Caco-2 (cell line): ENCODE data around the gene PLPP6. TPM values are rescaled to one million over a fixed set of nuclear protein-coding genes. Genes with fewer than 3 reads are reported as not detected.
A peak's percentile ranks its signal among the peaks of the same experiment; 100 is the strongest.

Experiments used
- BruUV-seq: library from RNA; stranded (reverse); fragments of 400-500 nt; replicated peaks from 2 replicates; lab custom pipeline; 2021; lab: Mats Ljungman, UMichigan
- CTCF ChIA-PET: fragments of 300-600 bp; sonication (Branson Sonifier 250); formaldehyde crosslinking; loops from one replicate; lab custom pipeline; 2022; ENCODE audit warnings: antibody characterized with exemption; lab: Charles Lee
- POLR2A ChIA-PET: fragments of 300-600 bp; sonication (Branson Sonifier 250); formaldehyde crosslinking; loops from one replicate; lab custom pipeline; 2022; ENCODE audit warnings: antibody characterized with exemption; lab: Charles Lee
- DNase-seq, 2 experiments: peaks; one replicate each; pipeline versions ENCODE4 v3.0.0 to v3.0.0-alpha.2; 2020 to 2022
- H3K27me3 ChIP-seq: replicated peaks from 2 replicates; pipeline ENCODE4 v1.6.0; 2011; ENCODE audit warnings: low read length; ENCODE audit not compliant: control insufficient read depth, insufficient read depth
- H3K36me3 ChIP-seq: 2 replicates; pipeline ENCODE4 v1.5.1; 2011; ENCODE audit warnings: low read length; ENCODE audit not compliant: control insufficient read depth, insufficient read depth
- H3K4me1 ChIP-seq: fragments of 250-450 bp; sonication (Bioruptor Pico); 2 replicates; pipeline ENCODE4 v1.5.1; 2020; ENCODE audit warnings: mild to moderate bottlenecking
- H3K4me3 ChIP-seq: 2 replicates; pipeline ENCODE4 v1.5.1; 2011; ENCODE audit warnings: low read depth, mild to moderate bottlenecking, control low read depth, low read length
- H3K9me3 ChIP-seq: fragments of 250-450 bp; sonication (Bioruptor Pico); 2 replicates; pipeline ENCODE4 v1.5.1; 2020; ENCODE audit warnings: mild to moderate bottlenecking, moderate library complexity
- H3K27ac Mint-ChIP-seq: one replicate; pipeline ENCODE4 v1.8.0; 2022; ENCODE audit warnings: mixed read lengths; ENCODE audit not compliant: unreplicated experiment
- H3K27me3 Mint-ChIP-seq: one replicate; pipeline ENCODE4 v1.8.0; 2022; ENCODE audit warnings: mixed read lengths; ENCODE audit not compliant: insufficient read depth, unreplicated experiment
- H3K36me3 Mint-ChIP-seq: one replicate; pipeline ENCODE4 v1.8.0; 2022; ENCODE audit warnings: mild to moderate bottlenecking, mixed read lengths; ENCODE audit not compliant: insufficient read depth, unreplicated experiment
- H3K4me1 Mint-ChIP-seq: one replicate; pipeline ENCODE4 v1.8.0; 2022; ENCODE audit warnings: low read depth, mixed read lengths; ENCODE audit not compliant: unreplicated experiment
- H3K4me3 Mint-ChIP-seq: one replicate; pipeline ENCODE4 v1.8.0; 2022; ENCODE audit warnings: mild to moderate bottlenecking, moderate library complexity, mixed read lengths; ENCODE audit not compliant: unreplicated experiment
- H3K9me3 Mint-ChIP-seq: one replicate; pipeline ENCODE4 v1.8.0; 2022; ENCODE audit warnings: mixed read lengths; ENCODE audit not compliant: unreplicated experiment
- intact Hi-C: fragments of 100-400 bp; cut with micrococcal nuclease; formaldehyde crosslinking; loops from one replicate; pipeline ENCODE4 v1.10.0; 2022; ENCODE audit not compliant: unreplicated experiment
- total RNA-seq: library from RNA; stranded (reverse); gene quantifications from 2 replicates; pipeline ENCODE4 v1.2.3, GENCODE V29; 2022
- TF ChIP-seq, protein P1 (sequence below), 2 experiments: fragments of 200-600 bp in 1 of 2; IDR thresholded peaks; 1 replicate in 1 of 2; 2 replicates in 1 of 2; pipeline versions ENCODE4 v1.5.1 to v1.8.0; 2011 to 2022; ENCODE audit warnings: antibody characterized with exemption in 1 of 2, control low read depth in 1 of 2, inconsistent platforms in 1 of 2, low read depth in 1 of 2, low read length in 1 of 2, mild to moderate bottlenecking in 1 of 2, moderate library complexity in 1 of 2; ENCODE audit not compliant: insufficient read depth in 1 of 2, severe bottlenecking in 1 of 2, unreplicated experiment in 1 of 2

The PLPP6 gene
- total RNA-seq, 1 experiment from 2014 or later, result 7.2 TPM

DNA sequence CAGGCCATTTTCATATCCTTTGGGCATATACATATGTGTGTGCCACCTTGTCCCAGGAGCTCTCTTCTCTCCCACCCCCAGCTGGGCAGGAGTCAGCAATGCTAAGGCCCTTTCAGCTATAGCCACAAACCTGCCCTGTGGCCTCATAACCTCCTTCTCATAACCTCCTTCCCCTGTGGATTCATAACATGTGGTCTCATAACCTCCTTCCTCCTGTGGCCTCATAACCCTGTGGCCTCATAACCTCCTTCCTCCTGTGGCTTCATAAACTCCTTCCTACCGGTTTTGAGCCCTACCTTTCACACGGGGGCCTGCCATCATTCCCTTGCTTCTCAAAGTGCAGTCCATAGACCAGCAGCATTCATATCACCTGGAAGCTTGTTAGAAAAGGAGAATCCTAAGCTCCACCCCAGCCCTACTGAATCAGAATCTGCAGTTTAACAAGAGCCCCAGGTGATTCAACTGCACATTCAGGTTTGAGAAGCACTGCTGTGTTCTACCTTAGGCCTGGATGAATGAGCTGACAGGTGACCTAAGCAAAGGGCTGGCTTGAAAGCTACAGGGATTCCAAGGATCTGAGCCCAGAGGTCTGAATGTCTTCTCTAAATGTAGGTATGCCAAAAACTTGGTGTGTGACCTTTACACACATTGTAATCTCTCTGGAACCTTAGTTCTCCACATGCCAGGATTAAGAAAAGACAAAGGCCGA is 41.9 kb upstream of the PLPP6 start:
- H3K9me3 ChIP-seq, result no peaks in the 10 kb centered on the region
- no peak overlapping the region for H3K4me3 ChIP-seq
- no TSS peak for BruUV-seq
- no peaks in the 10 kb centered on the region for H3K27me3 ChIP-seq
- no peaks in the 10 kb centered on the region for H3K36me3 ChIP-seq
- H3K4me3 Mint-ChIP-seq, result no peak overlapping the region
- no peaks in the 10 kb centered on the region; the same call in 1 of the 2 replicates for H3K4me1 ChIP-seq
- H3K4me1 Mint-ChIP-seq, result peaks cover 7% of the 10 kb centered on the region
- peak overlapping the region; percentile 14 for H3K27ac Mint-ChIP-seq
- intact Hi-C loops, result no loop called here
- TF ChIP-seq, protein P1, sequence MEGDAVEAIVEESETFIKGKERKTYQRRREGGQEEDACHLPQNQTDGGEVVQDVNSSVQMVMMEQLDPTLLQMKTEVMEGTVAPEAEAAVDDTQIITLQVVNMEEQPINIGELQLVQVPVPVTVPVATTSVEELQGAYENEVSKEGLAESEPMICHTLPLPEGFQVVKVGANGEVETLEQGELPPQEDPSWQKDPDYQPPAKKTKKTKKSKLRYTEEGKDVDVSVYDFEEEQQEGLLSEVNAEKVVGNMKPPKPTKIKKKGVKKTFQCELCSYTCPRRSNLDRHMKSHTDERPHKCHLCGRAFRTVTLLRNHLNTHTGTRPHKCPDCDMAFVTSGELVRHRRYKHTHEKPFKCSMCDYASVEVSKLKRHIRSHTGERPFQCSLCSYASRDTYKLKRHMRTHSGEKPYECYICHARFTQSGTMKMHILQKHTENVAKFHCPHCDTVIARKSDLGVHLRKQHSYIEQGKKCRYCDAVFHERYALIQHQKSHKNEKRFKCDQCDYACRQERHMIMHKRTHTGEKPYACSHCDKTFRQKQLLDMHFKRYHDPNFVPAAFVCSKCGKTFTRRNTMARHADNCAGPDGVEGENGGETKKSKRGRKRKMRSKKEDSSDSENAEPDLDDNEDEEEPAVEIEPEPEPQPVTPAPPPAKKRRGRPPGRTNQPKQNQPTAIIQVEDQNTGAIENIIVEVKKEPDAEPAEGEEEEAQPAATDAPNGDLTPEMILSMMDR (IDR thresholded peaks at IDR 0.05; ENCODE audit: insufficient read depth in 1 of 2, low read depth in 1 of 2, low read length in 1 of 2, severe bottlenecking in 1 of 2, unreplicated experiment in 1 of 2), result no peak
- ChIA-PET POLR2A (no interaction called here), CTCF (no interaction called here)
- H3K9me3 Mint-ChIP-seq, result no peaks in the 10 kb centered on the region
- no peaks in the 10 kb centered on the region for H3K27me3 Mint-ChIP-seq
- H3K36me3 Mint-ChIP-seq, result no peaks in the 10 kb centered on the region
- DNase-seq, result peak in 1 of 2 experiments; percentile 9

DNA sequence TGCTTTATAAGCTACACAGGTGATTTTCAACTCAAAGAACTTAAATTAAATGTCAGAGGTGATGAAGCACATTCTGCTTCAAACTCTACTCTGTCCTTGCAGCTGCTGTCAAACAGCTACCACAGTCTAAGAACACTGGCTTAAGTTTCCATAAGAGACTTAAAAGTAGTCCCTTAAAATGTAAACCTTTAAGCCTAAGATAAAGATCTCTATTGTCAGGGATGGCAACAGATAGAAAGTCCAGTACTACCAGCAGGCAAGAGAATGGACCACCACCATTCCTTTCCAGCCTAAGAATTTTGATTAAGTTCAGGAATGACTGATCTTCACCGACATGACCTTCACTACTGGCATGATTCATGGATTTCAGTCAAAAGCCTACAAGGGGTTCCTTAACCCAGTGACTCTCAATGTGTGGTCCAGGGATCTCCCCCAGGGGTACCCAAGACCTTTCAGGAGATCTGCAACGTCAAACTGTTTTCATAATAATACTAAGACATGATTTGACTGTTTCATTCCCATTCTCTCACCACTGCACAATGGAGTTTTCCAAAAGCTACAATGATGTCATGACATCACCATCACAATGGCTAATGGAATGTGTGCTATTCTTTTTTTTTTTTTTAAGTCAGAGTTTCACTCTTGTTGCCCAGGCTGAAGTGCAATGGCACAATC is 41.1 kb upstream of the PLPP6 start:
- Mint-ChIP-seq H3K4me1 (peaks cover 6% of the 10 kb centered on the region), H3K4me3 (no peak overlapping the region), H3K9me3 (no peaks in the 10 kb centered on the region), H3K27me3 (no peaks in the 10 kb centered on the region), H3K27ac (no peak overlapping the region), H3K36me3 (no peaks in the 10 kb centered on the region)
- no peak for DNase-seq
- no TSS peak for BruUV-seq
- no peak overlapping the region for H3K4me3 ChIP-seq
- H3K4me1 ChIP-seq, result no peaks in the 10 kb centered on the region; the same call in 1 of the 2 replicates
- H3K9me3 ChIP-seq, result no peaks in the 10 kb centered on the region
- TF ChIP-seq, protein P1 (IDR thresholded peaks at IDR 0.05; ENCODE audit: insufficient read depth in 1 of 2, low read depth in 1 of 2, low read length in 1 of 2, severe bottlenecking in 1 of 2, unreplicated experiment in 1 of 2), result no peak
- ChIA-PET CTCF (interaction anchor here (0.7 kb wide), 1 partner anchor 177 kb away, joined by 3 read pairs; no protein-coding TSS in a partner anchor), POLR2A (no interaction called here)
- no peaks in the 10 kb centered on the region for H3K27me3 ChIP-seq
- intact Hi-C loops, result no loop called here
- no peaks in the 10 kb centered on the region for H3K36me3 ChIP-seq

DNA sequence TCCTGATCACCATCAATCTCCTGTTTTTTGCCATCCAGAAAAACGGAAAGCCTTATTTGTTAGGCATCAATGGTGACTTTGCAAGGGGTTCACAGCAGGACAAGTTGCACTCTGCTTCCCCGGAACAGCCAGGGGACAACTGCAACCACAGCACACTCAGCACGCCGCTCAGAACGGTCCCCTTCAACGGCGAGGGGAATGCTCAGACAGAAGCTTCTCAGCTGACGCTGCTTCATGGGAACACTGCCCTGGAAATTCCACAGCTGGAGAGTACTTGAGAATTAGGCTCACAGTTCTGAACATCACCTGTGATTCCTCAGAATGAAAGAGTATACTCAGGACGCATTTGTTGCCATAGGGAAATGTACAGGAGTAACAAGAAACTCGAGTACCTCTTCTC is 40.1 kb upstream of the PLPP6 start:
- H3K27me3 Mint-ChIP-seq, result no peaks in the 10 kb centered on the region
- H3K4me3 Mint-ChIP-seq, result no peak overlapping the region
- no peaks in the 10 kb centered on the region for H3K27me3 ChIP-seq
- intact Hi-C loops, result no loop called here
- H3K9me3 Mint-ChIP-seq, result no peaks in the 10 kb centered on the region
- ChIA-PET CTCF (interaction anchor here (0.7 kb wide), 1 partner anchor 178 kb away, joined by 3 read pairs; no protein-coding TSS in a partner anchor), POLR2A (no interaction called here)
- no peaks in the 10 kb centered on the region for H3K36me3 ChIP-seq
- no TSS peak for BruUV-seq
- no peak overlapping the region for H3K27ac Mint-ChIP-seq
- no peaks in the 10 kb centered on the region for H3K9me3 ChIP-seq
- peaks cover 6% of the 10 kb centered on the region for H3K4me1 Mint-ChIP-seq
- H3K36me3 Mint-ChIP-seq, result no peaks in the 10 kb centered on the region
- H3K4me3 ChIP-seq, result no peak overlapping the region
- TF ChIP-seq, protein P1 (IDR thresholded peaks at IDR 0.05; ENCODE audit: insufficient read depth in 1 of 2, low read depth in 1 of 2, low read length in 1 of 2, severe bottlenecking in 1 of 2, unreplicated experiment in 1 of 2), result no peak
- no peaks in the 10 kb centered on the region; the same call in 1 of the 2 replicates for H3K4me1 ChIP-seq
- DNase-seq, result no peak
